Body of pancreas (tissue), 4 donors: ENCODE data around the gene CLIC6. TPM values are rescaled to one million over a fixed set of nuclear protein-coding genes. Genes with fewer than 3 reads are reported as not detected.

Experiments
- ATAC-seq: fragments of 150-250 bp; one replicate; pipeline ENCODE4 v1.9.1; 2016
- DNase-seq, 4 donors: peaks; one replicate each; pipeline ENCODE4 v3.0.0-alpha.2; 2019
- H3K27ac ChIP-seq, 4 donors: fragments of 200-600 bp; sonication (generic); 1 replicate in 3 of 4; 2 replicates in 1 of 4; pipeline versions ENCODE4 v1.5.1 to v1.6.1; 2016 to 2019; ENCODE audit warnings: mild to moderate bottlenecking in 1 of 4, mixed read lengths in 1 of 4, moderate library complexity in 1 of 4
- H3K27me3 ChIP-seq, 2 donors: fragments of 200-600 bp; sonication (generic); one replicate each; pipeline ENCODE4 v1.6.0; 2016; ENCODE audit warnings: mild to moderate bottlenecking in 1 of 2
- H3K36me3 ChIP-seq, 2 donors: fragments of 200-600 bp; sonication (generic); replicated peaks in 1 of 2; 2 replicates each; pipeline ENCODE4 v1.5.1; 2016; ENCODE audit warnings: low read depth in 2 of 2; ENCODE audit not compliant: insufficient read depth in 1 of 2
- H3K4me1 ChIP-seq: fragments of 200-600 bp; sonication (generic); one replicate; pipeline ENCODE4 v1.6.0; 2016
- H3K4me3 ChIP-seq, 2 donors: fragments of 200-600 bp; sonication (generic); 1 replicate in 1 of 2; 2 replicates in 1 of 2; pipeline ENCODE4 v1.5.1; 2016 to 2019
- H3K9me3 ChIP-seq, 3 donors: fragments of 200-600 bp; sonication (generic); 1 replicate in 2 of 3; 2 replicates in 1 of 3; pipeline ENCODE4 v1.5.1; 2016
- POLR2A ChIP-seq, 3 donors: fragments of 450-650 bp; IDR thresholded peaks; one replicate each; pipeline ENCODE4 v1.6.1; 2016; ENCODE audit warnings: antibody characterized with exemption in 3 of 3, mild to moderate bottlenecking in 2 of 3
- WGBS, 2 donors: methylation state at CpG; one replicate each; pipeline ENCODE4 v1.1.5; 2017; 5-methylcytosine and 5-hydroxymethylcytosine counted together
- intact Hi-C: fragments of 100-400 bp; cut with DNase I; formaldehyde crosslinking; loops from one replicate; pipeline ENCODE4 v1.15.1; 2023
- total RNA-seq, 2 donors: library from RNA; depleted of rRNA; stranded (reverse); fragments of >200 nt; gene quantifications; one replicate each; pipeline ENCODE4 v1.1.0, GENCODE V29; 2016
- TF ChIP-seq, protein P1 (sequence below), 7 experiments: fragments of 450-650 bp in 4 of 7; fragments of 200-600 bp in 3 of 7; sonication (generic) in 3 of 7; IDR thresholded peaks; one replicate each; pipeline ENCODE4 v1.5.1; 2016 to 2019; ENCODE audit warnings: antibody characterized with exemption in 7 of 7

Gene CLIC6
- total RNA-seq, 2 donors from 2014 or later, result 0.99 to 1.8 TPM

DNA sequence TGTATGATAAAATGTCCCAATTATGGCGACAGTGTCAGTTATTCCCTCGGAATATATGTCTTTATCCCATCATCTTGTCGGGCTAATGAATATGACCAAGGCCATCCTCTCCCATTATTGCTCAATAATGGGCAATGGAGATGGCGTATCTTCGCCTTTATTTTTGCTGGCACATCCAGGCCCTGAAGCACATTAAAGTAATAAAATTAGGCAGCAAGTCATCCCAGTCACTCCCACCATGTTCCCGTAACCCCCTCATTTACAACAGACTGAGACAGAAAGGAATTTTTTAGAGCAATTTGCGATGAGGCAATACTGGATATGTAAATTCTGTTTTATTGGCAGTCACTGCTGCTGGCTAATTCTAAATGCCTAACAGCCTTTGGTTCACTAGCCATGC, 35.3 kb downstream of the CLIC6 start:
- WGBS, 2 donors, result 69% methylated on average over 7 of the region's 7 CpGs
- TF ChIP-seq POLR2A (IDR thresholded peaks at IDR 0.05), result no peak
- TF ChIP-seq, protein P1, sequence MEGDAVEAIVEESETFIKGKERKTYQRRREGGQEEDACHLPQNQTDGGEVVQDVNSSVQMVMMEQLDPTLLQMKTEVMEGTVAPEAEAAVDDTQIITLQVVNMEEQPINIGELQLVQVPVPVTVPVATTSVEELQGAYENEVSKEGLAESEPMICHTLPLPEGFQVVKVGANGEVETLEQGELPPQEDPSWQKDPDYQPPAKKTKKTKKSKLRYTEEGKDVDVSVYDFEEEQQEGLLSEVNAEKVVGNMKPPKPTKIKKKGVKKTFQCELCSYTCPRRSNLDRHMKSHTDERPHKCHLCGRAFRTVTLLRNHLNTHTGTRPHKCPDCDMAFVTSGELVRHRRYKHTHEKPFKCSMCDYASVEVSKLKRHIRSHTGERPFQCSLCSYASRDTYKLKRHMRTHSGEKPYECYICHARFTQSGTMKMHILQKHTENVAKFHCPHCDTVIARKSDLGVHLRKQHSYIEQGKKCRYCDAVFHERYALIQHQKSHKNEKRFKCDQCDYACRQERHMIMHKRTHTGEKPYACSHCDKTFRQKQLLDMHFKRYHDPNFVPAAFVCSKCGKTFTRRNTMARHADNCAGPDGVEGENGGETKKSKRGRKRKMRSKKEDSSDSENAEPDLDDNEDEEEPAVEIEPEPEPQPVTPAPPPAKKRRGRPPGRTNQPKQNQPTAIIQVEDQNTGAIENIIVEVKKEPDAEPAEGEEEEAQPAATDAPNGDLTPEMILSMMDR (IDR thresholded peaks at IDR 0.05), result no peak
- H3K4me3 ChIP-seq, result no peak overlapping the region
- DNase-seq (peak in 1 of 4 donors; percentile 13), ATAC-seq (no peak)
- H3K27me3 ChIP-seq, result no peaks in the 10 kb centered on the region
- intact Hi-C loops, result no loop called here
- no peaks in the 10 kb centered on the region for H3K36me3 ChIP-seq
- no peak overlapping the region for H3K27ac ChIP-seq
- H3K9me3 ChIP-seq, result no peaks in the 10 kb centered on the region
- no peaks in the 10 kb centered on the region for H3K4me1 ChIP-seq

DNA sequence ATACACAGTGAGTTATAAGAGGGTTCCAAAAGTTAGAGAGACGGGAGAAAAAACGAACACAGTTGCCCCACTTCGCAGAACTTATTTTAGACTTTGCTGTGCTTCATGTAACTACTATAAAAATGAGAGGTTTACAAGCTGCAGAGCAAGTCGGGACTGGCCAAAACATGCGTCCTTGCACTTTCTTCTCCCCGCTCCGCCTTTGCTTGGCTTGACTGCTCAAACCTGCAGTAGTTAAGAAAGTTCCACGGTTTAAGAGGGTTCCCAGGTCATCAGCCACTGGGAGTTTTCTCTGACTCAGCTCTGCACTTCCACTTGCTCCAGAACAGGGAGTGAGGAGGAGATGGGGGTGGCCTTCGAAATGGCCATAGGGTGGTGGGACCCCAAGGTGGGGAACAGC, 36.2 kb downstream of the CLIC6 start:
- Histone ChIP-seq H3K27ac (no peak overlapping the region), H3K9me3 (no peaks in the 10 kb centered on the region), H3K4me3 (no peak overlapping the region), H3K36me3 (no peaks in the 10 kb centered on the region), H3K4me1 (no peaks in the 10 kb centered on the region), H3K27me3 (no peaks in the 10 kb centered on the region)
- DNase-seq, result no peak
- no peak for ATAC-seq
- TF ChIP-seq, protein P1 (IDR thresholded peaks at IDR 0.05), result no peak
- no peak for TF ChIP-seq POLR2A (IDR thresholded peaks at IDR 0.05)
- intact Hi-C loops, result no loop called here
- WGBS, 2 donors, result 70 to 77% methylated on average over 9 of the region's 9 CpGs

DNA sequence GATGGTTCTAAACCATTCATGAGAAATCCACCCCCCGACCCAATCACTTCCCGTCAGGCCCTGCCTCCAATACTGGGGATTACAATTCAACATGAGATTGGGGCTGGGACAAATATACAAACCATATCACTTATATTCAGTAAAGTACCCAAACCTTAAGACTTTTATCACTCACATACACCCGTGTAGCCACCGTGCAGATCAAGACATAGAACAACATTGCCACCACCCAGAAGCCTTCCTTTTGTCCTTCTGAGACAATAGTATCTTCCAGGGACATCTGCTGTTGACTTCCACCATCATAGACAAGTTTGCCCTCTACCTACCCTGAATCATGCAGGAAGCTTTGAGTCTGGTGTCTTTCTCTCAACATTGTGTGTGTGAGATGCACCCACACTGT, 37.5 kb downstream of the CLIC6 start:
- TF ChIP-seq, protein P1 (IDR thresholded peaks at IDR 0.05), result no peak
- TF ChIP-seq POLR2A (IDR thresholded peaks at IDR 0.05), result no peak
- no peaks in the 10 kb centered on the region for H3K4me1 ChIP-seq
- intact Hi-C loops, result no loop called here
- H3K27me3 ChIP-seq, result no peaks in the 10 kb centered on the region
- ATAC-seq (no peak), DNase-seq (no peak)
- H3K4me3 ChIP-seq, result no peak overlapping the region
- H3K27ac ChIP-seq, result no peak overlapping the region
- 79 to 85% methylated on average over 4 of the region's 4 CpGs for WGBS, 2 donors
- H3K36me3 ChIP-seq, result no peaks in the 10 kb centered on the region
- H3K9me3 ChIP-seq, result no peaks in the 10 kb centered on the region

DNA sequence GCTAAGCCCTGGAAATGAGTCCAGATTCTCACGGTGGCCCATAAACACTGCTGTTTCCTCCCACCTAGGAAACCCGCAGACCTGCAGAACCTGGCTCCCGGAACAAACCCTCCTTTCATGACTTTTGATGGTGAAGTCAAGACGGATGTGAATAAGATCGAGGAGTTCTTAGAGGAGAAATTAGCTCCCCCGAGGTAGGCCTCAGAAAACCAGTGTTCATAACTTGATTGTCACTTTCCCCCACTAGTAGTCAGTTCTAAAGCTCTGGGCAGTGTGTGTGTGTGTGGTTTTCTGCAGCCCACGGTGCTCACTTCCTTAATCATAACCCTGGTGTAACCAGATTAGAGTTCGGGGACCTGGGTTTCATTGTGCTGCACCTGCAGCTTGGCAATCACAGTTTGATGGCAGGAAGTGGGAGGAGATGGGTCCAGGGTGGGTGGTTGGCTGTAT, 39.1 kb downstream of the CLIC6 start:
- DNase-seq (no peak), ATAC-seq (no peak)
- intact Hi-C loops, result no loop called here
- TF ChIP-seq, protein P1 (IDR thresholded peaks at IDR 0.05), result no peak
- TF ChIP-seq POLR2A (IDR thresholded peaks at IDR 0.05), result no peak
- Histone ChIP-seq H3K4me3 (no peak overlapping the region), H3K4me1 (no peaks in the 10 kb centered on the region), H3K27me3 (no peaks in the 10 kb centered on the region), H3K36me3 (no peaks in the 10 kb centered on the region), H3K27ac (no peak overlapping the region), H3K9me3 (no peaks in the 10 kb centered on the region)
- 57 to 77% methylated on average over 8 of the region's 8 CpGs for WGBS, 2 donors

DNA sequence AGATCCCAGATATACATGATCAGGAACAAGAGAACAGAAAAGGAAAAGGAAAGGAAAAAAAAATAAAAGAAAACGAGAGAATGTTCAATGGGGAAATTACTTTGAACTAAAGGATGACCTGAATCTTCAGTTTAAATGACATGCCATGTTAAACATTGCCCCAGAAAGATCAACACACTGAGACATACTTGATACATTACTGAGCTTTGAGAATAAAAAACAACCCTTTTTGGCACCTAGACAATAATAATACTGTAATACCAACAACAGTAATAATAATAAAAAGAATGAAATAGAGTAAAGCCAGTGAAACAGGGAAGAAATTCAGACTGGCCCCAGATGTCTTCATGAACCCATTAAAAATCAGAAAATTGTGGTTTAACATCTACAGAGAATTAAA, 44.8 kb downstream of the CLIC6 start:
- no peak for TF ChIP-seq POLR2A (IDR thresholded peaks at IDR 0.05)
- TF ChIP-seq, protein P1 (IDR thresholded peaks at IDR 0.05), result no peak
- no peak overlapping the region for H3K27ac ChIP-seq
- no peak for ATAC-seq
- no peaks in the 10 kb centered on the region for H3K4me1 ChIP-seq
- H3K36me3 ChIP-seq, result no peaks in the 10 kb centered on the region
- H3K27me3 ChIP-seq, result no peaks in the 10 kb centered on the region
- WGBS, 2 donors, result 65 to 67% methylated on average over 1 of the region's 1 CpG
- no peaks in the 10 kb centered on the region for H3K9me3 ChIP-seq
- no peak overlapping the region for H3K4me3 ChIP-seq
- no peak for DNase-seq
- intact Hi-C loops, result no loop called here
